ENCODE measurements around the gene STRN4.
A peak's percentile ranks its signal among the peaks of the same experiment; 100 is the strongest.

STRN4 gene

GRCh38 chr19:46785980-46786235 is 39.7 kb upstream of the STRN4 start:
- Histone ChIP-seq H3K36me3 (ENCODE audit: low read depth) (peaks cover 62% of the 10 kb centered on the region), H3K4me1 (ENCODE audit: insufficient read depth, poor library complexity, severe bottlenecking) (peaks cover 29% of the 10 kb centered on the region), H3K27me3 (ENCODE audit: insufficient read depth, poor library complexity, severe bottlenecking) (no peaks in the 10 kb centered on the region), H3K27ac (ENCODE audit: poor library complexity, severe bottlenecking) (peak overlapping the region; percentile 98), H3K9me3 (ENCODE audit: severe bottlenecking) (no peaks in the 10 kb centered on the region), H3K4me3 (ENCODE audit: severe bottlenecking) (peak overlapping the region; percentile 80)
- DNase-seq (ENCODE audit: low spot score) (no peak), ATAC-seq (ENCODE audit: low read depth) (no peak)
- no peak for TF ChIP-seq CTCF (IDR thresholded peaks at IDR 0.05; ENCODE audit: poor library complexity, severe bottlenecking)

- Histone ChIP-seq H3K27ac (ENCODE audit: poor library complexity, severe bottlenecking) (peak overlapping the region; percentile 98), H3K9me3 (ENCODE audit: severe bottlenecking) (no peaks in the 10 kb centered on the region), H3K27me3 (ENCODE audit: insufficient read depth, poor library complexity, severe bottlenecking) (no peaks in the 10 kb centered on the region), H3K4me1 (ENCODE audit: insufficient read depth, poor library complexity, severe bottlenecking) (peaks cover 33% of the 10 kb centered on the region), H3K36me3 (ENCODE audit: low read depth) (peaks cover 68% of the 10 kb centered on the region), H3K4me3 (ENCODE audit: severe bottlenecking) (peak overlapping the region; percentile 80)
- DNase-seq (ENCODE audit: low spot score) (no peak), ATAC-seq (ENCODE audit: low read depth) (no peak)
- TF ChIP-seq CTCF (IDR thresholded peaks at IDR 0.05; ENCODE audit: poor library complexity, severe bottlenecking): no peak
These were observed 39.1 kb upstream of the STRN4 start for GRCh38 chr19:46785054-46785979.

- TF ChIP-seq CTCF (IDR thresholded peaks at IDR 0.05; ENCODE audit: poor library complexity, severe bottlenecking): peak; percentile 47
- Histone ChIP-seq H3K4me1 (ENCODE audit: insufficient read depth, poor library complexity, severe bottlenecking) (peaks cover 33% of the 10 kb centered on the region), H3K27me3 (ENCODE audit: insufficient read depth, poor library complexity, severe bottlenecking) (no peaks in the 10 kb centered on the region), H3K4me3 (ENCODE audit: severe bottlenecking) (peak overlapping the region; percentile 80), H3K9me3 (ENCODE audit: severe bottlenecking) (no peaks in the 10 kb centered on the region), H3K36me3 (ENCODE audit: low read depth) (peaks cover 77% of the 10 kb centered on the region), H3K27ac (ENCODE audit: poor library complexity, severe bottlenecking) (peak overlapping the region; percentile 98)
- peak; percentile 97 for DNase-seq (ENCODE audit: low spot score)
- peak; percentile 70 for ATAC-seq (ENCODE audit: low read depth)
These were observed 38.2 kb upstream of the STRN4 start for GRCh38 chr19:46784262-46785053.

GRCh38 chr19:46783670-46784069 is 37.4 kb upstream of the STRN4 start:
- H3K36me3 ChIP-seq (ENCODE audit: low read depth): peaks cover 85% of the 10 kb centered on the region
- peaks cover 29% of the 10 kb centered on the region for H3K4me1 ChIP-seq (ENCODE audit: insufficient read depth, poor library complexity, severe bottlenecking)
- DNase-seq (ENCODE audit: low spot score): no peak

More at GRCh38 chr19:46783670-46784069, 37.4 kb upstream of the STRN4 start:
- Histone ChIP-seq H3K27me3 (ENCODE audit: insufficient read depth, poor library complexity, severe bottlenecking) (no peaks in the 10 kb centered on the region), H3K27ac (ENCODE audit: poor library complexity, severe bottlenecking) (peak overlapping the region; percentile 98), H3K4me3 (ENCODE audit: severe bottlenecking) (peak overlapping the region; percentile 80), H3K9me3 (ENCODE audit: severe bottlenecking) (no peaks in the 10 kb centered on the region)
- no peak for TF ChIP-seq CTCF (IDR thresholded peaks at IDR 0.05; ENCODE audit: poor library complexity, severe bottlenecking)
- no peak for ATAC-seq (ENCODE audit: low read depth)
